ENCODE data around the gene CLIC5. TPM values are rescaled to one million over a fixed set of nuclear protein-coding genes. Genes with fewer than 3 reads are reported as not detected.

The CLIC5 gene
- polyA plus RNA-seq, 3 donors = 184 to 208 (median 186) TPM

DNA sequence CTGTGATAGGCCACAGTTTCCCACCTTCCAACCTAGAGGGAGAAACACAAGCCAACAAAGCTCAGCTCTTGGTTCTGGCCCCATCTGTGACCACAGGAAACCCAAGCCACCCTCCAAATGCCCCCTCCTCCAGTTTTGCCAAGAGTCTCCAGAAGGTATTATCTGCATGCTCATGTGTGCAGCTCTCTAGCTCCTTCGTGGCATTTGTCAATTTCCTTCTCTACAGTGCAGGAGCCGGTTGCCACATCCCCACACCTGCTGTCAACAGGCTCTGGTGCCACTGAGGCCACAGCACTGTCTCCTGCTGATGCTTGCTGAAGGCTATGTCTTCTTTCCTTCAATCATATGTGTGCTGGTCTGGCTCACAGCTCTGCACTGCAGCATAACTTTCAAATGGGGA is 177.2 kb downstream of the CLIC5 start:
- DNase-seq (ENCODE audit: extremely low read depth in 1 of 11, low read depth in 9 of 11, low spot score in 4 of 11) = no peak

DNA sequence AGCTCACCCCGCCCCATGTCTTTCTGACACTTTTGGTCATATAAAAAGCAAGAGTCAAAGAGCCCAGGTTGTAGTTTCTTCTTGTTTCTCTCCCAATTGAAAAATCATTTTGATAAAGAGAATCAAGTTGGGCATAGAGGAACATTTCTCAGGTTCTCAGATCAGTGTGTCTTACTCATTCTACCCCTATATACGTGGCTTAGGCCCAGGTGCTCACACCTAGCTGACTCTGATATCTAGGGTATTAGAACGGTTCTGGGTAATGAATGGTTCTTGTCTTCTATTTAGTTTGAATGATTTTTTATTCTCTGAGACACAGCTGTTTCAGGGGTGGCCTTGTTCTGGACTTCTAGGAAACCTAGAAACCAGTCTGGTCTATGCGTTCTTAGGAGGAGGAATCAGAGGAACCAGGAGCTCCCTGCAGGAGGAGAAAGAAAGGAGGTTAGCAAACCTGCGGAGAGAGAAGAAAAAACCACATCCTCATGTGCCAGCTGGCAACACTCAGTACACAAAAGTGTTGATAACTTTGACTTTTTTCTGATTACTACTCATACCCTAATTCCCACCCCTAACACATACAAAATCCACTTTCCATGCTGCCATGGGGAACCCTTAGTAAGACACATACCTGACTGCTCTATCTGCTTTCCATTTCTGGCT is 178.0 kb downstream of the CLIC5 start:
- DNase-seq (ENCODE audit: extremely low read depth in 1 of 11, low read depth in 9 of 11, low spot score in 4 of 11) = no peak

DNA sequence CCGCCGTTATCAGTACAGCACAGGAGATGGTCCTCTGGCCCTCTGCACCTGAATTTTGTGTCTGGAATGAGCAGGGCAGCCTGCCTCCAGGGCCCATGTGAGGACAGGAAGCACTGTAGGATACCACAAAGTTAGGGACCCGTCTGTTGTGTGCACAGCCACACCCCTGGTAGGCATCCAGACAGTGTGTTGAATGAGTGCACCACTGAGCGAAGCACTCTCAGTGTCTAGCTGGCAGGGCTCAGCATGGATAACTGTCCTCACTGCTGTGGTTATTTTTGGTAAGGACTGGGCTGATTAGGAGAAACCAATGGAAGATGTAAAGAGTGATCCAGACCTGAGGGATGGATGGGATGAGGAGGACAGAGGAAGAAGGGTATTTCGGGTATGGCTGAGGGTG is 178.7 kb downstream of the CLIC5 start:
- no peak for DNase-seq (ENCODE audit: extremely low read depth in 1 of 11, low read depth in 9 of 11, low spot score in 4 of 11)

DNA sequence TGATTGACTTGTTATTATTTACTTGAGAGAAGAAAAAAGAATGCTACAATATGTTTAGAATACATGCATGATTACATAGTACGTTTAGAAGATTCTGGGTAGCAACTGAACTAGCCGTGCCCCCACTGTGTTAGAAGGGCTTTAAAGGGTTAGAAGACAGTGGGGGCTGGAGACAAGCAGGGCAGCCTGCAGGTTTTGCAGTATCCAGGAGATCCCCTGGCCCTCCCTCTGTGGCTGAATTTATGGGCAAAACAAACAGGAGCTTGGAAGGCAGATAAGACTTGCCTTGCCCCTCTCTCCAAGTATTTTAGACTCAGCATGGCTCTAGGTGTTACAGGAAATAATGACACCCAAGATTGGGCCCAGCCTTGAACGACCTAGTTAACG is 179.2 kb downstream of the CLIC5 start:
- DNase-seq (ENCODE audit: extremely low read depth in 1 of 11, low read depth in 9 of 11, low spot score in 4 of 11) = no peak

DNA sequence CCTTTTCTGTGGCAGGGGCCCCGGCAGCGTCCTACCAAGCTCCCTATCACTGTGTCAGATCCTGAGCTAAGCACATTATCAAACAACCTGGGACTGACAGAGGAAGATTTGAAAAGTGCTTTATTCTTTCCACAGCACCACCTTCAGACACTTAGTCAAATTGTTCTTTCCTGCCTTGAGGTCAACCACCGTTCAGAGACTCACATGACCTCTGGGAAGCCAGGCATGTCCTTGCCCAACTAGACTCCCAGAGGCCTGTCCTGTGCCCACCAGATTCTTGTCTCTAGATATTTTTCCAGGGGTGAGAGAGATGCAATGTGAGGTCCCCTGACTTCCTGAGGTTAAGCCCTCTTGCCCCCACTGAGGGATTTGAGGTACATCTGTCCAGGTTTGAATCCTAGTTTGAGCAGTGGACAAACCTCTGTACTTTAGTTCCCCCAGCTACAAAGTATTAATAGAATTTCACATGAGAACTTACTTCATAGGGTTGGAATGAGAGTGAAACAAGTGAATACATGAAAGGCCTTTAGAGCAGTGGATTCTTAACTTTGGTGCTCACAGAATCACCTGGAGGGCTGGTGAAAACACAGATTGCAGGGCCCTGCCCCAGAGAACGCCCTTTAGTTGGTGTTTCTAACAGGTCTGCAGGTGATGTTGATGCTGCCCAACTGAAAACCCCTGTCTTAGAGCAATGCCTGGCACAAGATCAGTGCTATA is 179.8 kb downstream of the CLIC5 start:
- no peak for DNase-seq (ENCODE audit: extremely low read depth in 1 of 11, low read depth in 9 of 11, low spot score in 4 of 11)

DNA sequence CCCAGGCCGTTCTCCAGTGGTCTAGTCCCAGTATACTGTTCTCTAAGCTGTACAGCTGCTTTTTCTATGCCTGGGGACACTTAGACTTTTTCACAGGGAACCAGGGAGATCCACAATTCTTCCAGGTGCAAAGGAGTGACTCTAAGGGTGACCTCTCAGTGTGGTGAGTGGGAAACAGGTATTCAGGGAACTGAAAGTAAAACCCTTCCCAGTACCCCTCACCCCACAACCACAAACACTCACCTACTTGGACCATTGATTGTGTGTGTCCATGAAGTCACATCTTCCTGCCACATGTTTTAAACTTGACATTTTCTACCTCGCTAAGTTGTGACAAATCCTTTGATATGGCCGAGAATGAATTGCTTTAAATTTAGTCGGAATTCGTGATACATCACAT is 183.6 kb downstream of the CLIC5 start:
- no peak for DNase-seq (ENCODE audit: extremely low read depth in 1 of 11, low read depth in 9 of 11, low spot score in 4 of 11)

Other genes starting within 250 kb of the CLIC5 start
- 10 to 100 TPM; 13.8 to 18.3 (median 16.5) TPM for gene ENPP4, start 114.1 kb upstream of the CLIC5 start, polyA plus RNA-seq (ENCODE audit: insufficient read length in 3 of 3)
- gene ENPP5, start 155.1 kb upstream of the CLIC5 start, polyA plus RNA-seq (ENCODE audit: insufficient read length in 3 of 3) = 10 to 100 TPM; 14.0 to 22.0 (median 18.7) TPM

All from renal cortex interstitium (tissue), 11 donors.